HL-60 (cell line): ENCODE measurements around the gene LMBR1L.

ENCODE experiments used
- DNase-seq, 2 experiments: peaks; one replicate each; pipeline ENCODE4 v3.0.0-alpha.2; 2010 to 2020; ENCODE audit warnings: low read depth in 1 of 2, low spot score in 1 of 2
- H3K27ac ChIP-seq: fragments of 250-450 bp; sonication (Bioruptor Pico); replicated peaks from 2 replicates; pipeline ENCODE4 v1.5.1; 2020; ENCODE audit warnings: mild to moderate bottlenecking, moderate library complexity
- H3K27me3 ChIP-seq: fragments of 250-450 bp; sonication (Bioruptor Pico); 2 replicates; pipeline ENCODE4 v1.5.1; 2021; ENCODE audit warnings: mild to moderate bottlenecking, moderate library complexity; ENCODE audit not compliant: insufficient read depth, poor library complexity, severe bottlenecking
- H3K4me3 ChIP-seq: replicated peaks from 2 replicates; pipeline ENCODE4 v1.5.1; 2011; ENCODE audit warnings: mild to moderate bottlenecking, control low read depth, low read length; ENCODE audit not compliant: insufficient read depth
- GABPA ChIP-seq: IDR thresholded peaks from 2 replicates; pipeline ENCODE4 v1.6.1; 2012; ENCODE audit warnings: low read depth
- POLR2AphosphoS5 ChIP-seq: IDR thresholded peaks from 2 replicates; pipeline ENCODE4 v1.6.1; 2012; ENCODE audit warnings: low read depth
- SPI1 ChIP-seq: IDR thresholded peaks from 2 replicates; pipeline ENCODE4 v1.6.1; 2012; ENCODE audit warnings: low read depth, mild to moderate bottlenecking, borderline replicate concordance
- TF ChIP-seq, protein P1 (sequence below): IDR thresholded peaks from 2 replicates; pipeline ENCODE4 v1.6.1; 2012; ENCODE audit warnings: low read depth; ENCODE audit not compliant: insufficient replicate concordance
- TF ChIP-seq, protein P2 (sequence below): IDR thresholded peaks from one replicate; pipeline ENCODE4 v1.5.1; 2011; ENCODE audit warnings: low read length, control low read depth, inconsistent platforms; ENCODE audit not compliant: insufficient read depth

LMBR1L gene

DNA sequence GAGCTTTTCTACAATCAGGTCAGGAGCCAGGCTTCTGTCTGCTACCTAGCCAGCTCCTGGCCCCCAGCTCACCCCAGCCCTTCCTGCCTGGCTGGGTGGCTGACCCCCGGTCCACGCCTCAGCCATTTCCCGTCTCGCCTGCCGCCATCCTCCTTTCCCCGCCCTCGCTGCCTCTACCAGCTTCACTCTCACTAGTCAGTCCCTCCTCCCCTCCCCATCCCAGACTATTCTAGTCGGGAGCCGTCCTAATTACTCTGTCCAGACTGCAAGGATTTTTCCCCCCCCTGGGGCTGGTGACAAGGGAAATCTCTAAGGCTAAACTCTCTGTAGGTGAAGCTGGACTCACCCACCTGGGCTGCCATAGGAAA lies 16.9 kb downstream of the LMBR1L start:
- H3K4me3 ChIP-seq: no peak overlapping the region
- TF ChIP-seq, protein P1, sequence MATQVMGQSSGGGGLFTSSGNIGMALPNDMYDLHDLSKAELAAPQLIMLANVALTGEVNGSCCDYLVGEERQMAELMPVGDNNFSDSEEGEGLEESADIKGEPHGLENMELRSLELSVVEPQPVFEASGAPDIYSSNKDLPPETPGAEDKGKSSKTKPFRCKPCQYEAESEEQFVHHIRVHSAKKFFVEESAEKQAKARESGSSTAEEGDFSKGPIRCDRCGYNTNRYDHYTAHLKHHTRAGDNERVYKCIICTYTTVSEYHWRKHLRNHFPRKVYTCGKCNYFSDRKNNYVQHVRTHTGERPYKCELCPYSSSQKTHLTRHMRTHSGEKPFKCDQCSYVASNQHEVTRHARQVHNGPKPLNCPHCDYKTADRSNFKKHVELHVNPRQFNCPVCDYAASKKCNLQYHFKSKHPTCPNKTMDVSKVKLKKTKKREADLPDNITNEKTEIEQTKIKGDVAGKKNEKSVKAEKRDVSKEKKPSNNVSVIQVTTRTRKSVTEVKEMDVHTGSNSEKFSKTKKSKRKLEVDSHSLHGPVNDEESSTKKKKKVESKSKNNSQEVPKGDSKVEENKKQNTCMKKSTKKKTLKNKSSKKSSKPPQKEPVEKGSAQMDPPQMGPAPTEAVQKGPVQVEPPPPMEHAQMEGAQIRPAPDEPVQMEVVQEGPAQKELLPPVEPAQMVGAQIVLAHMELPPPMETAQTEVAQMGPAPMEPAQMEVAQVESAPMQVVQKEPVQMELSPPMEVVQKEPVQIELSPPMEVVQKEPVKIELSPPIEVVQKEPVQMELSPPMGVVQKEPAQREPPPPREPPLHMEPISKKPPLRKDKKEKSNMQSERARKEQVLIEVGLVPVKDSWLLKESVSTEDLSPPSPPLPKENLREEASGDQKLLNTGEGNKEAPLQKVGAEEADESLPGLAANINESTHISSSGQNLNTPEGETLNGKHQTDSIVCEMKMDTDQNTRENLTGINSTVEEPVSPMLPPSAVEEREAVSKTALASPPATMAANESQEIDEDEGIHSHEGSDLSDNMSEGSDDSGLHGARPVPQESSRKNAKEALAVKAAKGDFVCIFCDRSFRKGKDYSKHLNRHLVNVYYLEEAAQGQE: no peak
- TF ChIP-seq GABPA (no peak), POLR2AphosphoS5 (no peak), SPI1 (no peak)
- TF ChIP-seq, protein P2, sequence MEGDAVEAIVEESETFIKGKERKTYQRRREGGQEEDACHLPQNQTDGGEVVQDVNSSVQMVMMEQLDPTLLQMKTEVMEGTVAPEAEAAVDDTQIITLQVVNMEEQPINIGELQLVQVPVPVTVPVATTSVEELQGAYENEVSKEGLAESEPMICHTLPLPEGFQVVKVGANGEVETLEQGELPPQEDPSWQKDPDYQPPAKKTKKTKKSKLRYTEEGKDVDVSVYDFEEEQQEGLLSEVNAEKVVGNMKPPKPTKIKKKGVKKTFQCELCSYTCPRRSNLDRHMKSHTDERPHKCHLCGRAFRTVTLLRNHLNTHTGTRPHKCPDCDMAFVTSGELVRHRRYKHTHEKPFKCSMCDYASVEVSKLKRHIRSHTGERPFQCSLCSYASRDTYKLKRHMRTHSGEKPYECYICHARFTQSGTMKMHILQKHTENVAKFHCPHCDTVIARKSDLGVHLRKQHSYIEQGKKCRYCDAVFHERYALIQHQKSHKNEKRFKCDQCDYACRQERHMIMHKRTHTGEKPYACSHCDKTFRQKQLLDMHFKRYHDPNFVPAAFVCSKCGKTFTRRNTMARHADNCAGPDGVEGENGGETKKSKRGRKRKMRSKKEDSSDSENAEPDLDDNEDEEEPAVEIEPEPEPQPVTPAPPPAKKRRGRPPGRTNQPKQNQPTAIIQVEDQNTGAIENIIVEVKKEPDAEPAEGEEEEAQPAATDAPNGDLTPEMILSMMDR: no peak
- peaks cover 50% of the 10 kb centered on the region for H3K27me3 ChIP-seq
- no peak for DNase-seq
- no peak overlapping the region for H3K27ac ChIP-seq

DNA sequence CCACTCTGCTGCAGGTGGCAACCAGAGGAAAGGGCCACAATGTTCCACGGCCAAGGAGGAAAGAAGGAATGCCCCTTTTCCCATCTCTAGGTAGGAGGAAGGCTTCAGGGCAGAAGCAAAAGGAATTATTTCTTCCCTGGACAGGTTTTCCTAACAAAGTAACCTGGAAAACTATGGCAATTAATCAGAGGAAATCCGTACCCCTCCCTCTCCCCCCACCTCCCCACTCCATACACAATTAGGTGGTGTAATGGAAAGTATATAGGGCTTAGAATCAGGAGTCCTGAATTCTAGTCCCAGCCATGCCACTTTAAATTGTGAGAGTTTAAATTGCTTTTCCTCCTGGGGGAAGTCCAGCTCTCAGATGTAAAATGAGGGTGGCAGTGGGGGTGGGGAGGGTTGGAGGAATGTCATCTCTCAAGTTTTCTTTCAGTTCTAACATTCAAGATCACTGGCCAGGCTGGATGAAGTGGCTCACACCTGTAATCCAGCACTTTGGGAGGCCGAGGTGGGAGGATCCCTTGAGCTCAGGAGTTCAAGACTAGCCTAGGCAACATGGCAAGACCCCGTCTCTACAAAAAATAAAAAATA lies 17.7 kb downstream of the LMBR1L start:
- DNase-seq: no peak
- H3K27me3 ChIP-seq: peaks cover 50% of the 10 kb centered on the region
- H3K4me3 ChIP-seq: no peak overlapping the region
- TF ChIP-seq, protein P1: no peak
- TF ChIP-seq, protein P2: no peak
- TF ChIP-seq SPI1 (no peak), GABPA (no peak), POLR2AphosphoS5 (no peak)
- H3K27ac ChIP-seq: no peak overlapping the region

DNA sequence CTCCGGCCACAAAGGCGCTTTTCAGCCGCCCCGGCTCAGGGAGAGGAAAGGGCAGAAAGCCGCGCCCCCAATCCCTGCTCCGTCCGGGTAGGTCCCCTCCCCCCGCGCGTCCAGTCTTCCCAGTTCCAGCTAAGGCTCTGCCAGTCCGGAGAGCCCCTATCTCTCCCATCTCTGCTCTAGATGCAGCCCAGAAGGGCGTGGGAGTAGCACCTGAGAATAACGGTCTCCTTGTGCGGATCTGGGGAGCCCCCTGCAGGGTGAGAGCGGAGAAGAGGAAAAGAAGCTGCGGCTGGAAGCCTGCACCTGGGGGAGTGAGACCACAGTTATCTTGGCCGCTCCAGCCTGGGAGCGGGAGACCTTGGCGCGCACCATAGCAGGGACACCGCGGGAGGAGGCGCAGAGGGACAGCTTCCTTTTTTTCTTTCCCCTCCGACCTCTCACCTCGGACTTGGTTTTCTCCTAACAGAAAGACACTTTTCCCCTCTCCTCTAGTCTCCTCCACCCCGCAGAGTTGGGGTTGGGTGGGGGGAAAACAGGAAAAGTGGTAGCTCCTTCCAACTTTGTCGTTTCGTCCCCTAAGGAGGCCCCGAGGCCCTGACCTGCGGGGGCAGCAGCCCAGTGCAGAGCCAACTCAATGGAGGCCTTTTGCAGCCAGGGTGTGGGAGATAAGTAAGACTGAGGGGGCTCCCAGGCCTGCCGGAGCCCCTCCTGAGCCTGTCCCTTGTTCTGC lies 18.4 kb downstream of the LMBR1L start:
- H3K27me3 ChIP-seq: peaks cover 50% of the 10 kb centered on the region
- DNase-seq: peak; percentile 64 to 67
- H3K4me3 ChIP-seq: peak overlapping the region; percentile 8; the same call in 1 of the 2 replicates
- TF ChIP-seq, protein P2: no peak
- TF ChIP-seq, protein P1: no peak
- TF ChIP-seq GABPA (no peak), POLR2AphosphoS5 (peak; percentile 69), SPI1 (no peak)
- H3K27ac ChIP-seq: no peak overlapping the region
